Mucosa of rectum (tissue), 2 donors: ENCODE measurements around the gene SORCS2.
"Not testable (repeated sequence)": the region's sequence is repeated elsewhere in the genome, so short reads cannot be mapped to it uniquely, and the experiment has no call there.

ENCODE experiments used
- H3K27ac ChIP-seq, 2 donors: one replicate each; pipeline ENCODE4 v1.7.0; 2013; ENCODE audit warnings: inconsistent platforms in 2 of 2, low read depth in 2 of 2, low read length in 2 of 2
- H3K27me3 ChIP-seq, 2 donors: one replicate each; pipeline ENCODE4 v1.7.0; 2013; ENCODE audit warnings: low read length in 2 of 2; ENCODE audit not compliant: control insufficient read depth in 2 of 2, insufficient read depth in 2 of 2
- H3K36me3 ChIP-seq, 2 donors: one replicate each; pipeline ENCODE4 v1.7.0; 2013; ENCODE audit warnings: low read length in 2 of 2; ENCODE audit not compliant: control insufficient read depth in 2 of 2, insufficient read depth in 2 of 2
- H3K4me1 ChIP-seq, 2 donors: one replicate each; pipeline ENCODE4 v1.7.0; 2013; ENCODE audit warnings: low read length in 2 of 2, mild to moderate bottlenecking in 1 of 2; ENCODE audit not compliant: control insufficient read depth in 2 of 2, insufficient read depth in 2 of 2
- H3K4me3 ChIP-seq, 2 donors: one replicate each; pipeline ENCODE4 v1.7.0; 2013; ENCODE audit warnings: low read length in 2 of 2
- H3K9ac ChIP-seq, 2 donors: one replicate each; pipeline ENCODE4 v1.7.0; 2013; ENCODE audit warnings: low read length in 2 of 2, low read depth in 1 of 2, mild to moderate bottlenecking in 1 of 2
- H3K9me3 ChIP-seq, 2 donors: one replicate each; pipeline ENCODE4 v1.7.0; 2013; ENCODE audit warnings: low read length in 2 of 2; ENCODE audit not compliant: control insufficient read depth in 2 of 2
- donor health status: healthy.
- donor health status: Normal muscosa, but diverticular disease.

The SORCS2 gene

DNA sequence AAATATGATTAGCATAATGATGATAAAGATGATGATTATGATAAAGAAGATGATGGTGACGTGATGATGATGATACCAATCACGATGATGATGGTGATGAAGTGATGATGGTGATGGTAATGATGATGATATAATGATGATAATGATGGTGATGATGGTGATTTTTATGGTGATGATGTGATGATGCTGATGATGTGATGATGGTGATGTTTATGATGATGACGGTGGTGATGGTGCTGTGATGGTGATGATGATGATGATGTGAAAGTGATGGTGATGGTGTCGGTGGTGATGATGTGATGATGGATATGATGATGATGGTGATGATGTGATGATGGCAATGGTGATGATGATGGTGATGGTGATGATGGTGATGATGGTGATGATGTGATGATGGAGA lies 373.1 kb downstream of the SORCS2 start:
- Histone ChIP-seq H3K36me3 (no peaks in the 10 kb centered on the region), H3K9me3 (no peaks in the 10 kb centered on the region), H3K4me1 (no peaks in the 10 kb centered on the region), H3K9ac (no peak overlapping the region), H3K27ac (no peak overlapping the region), H3K4me3 (no peak overlapping the region), H3K27me3 (no peaks in the 10 kb centered on the region)

GRCh38 chr4:7569810-7570783 lies 377.8 kb downstream of the SORCS2 start:
- H3K9ac ChIP-seq: no peak overlapping the region
- H3K27ac ChIP-seq: no peak overlapping the region
- no peaks in the 10 kb centered on the region for H3K36me3 ChIP-seq
- H3K27me3 ChIP-seq: no peaks in the 10 kb centered on the region
- H3K4me3 ChIP-seq: no peak overlapping the region
- no peaks in the 10 kb centered on the region for H3K9me3 ChIP-seq
- no peaks in the 10 kb centered on the region for H3K4me1 ChIP-seq

DNA sequence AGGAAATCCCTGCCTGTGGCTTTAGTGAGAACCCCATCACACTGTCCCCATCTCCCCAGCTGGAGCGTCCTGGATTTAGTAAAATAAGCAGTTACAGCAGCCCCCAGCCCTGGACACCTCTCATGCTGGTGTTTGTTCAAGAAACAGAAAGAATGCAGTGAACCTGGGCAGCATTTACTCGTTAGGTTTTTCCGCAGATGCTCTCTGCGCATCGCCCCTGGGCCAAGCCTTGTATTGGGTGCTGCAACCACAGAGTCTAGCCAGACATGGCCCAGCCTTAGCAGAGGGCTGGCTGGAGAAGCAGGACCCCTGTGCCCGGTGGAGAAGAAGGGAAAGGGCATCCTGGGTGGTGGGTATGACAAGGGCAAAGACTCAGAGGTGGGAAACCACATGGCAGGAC lies 378.7 kb downstream of the SORCS2 start:
- Histone ChIP-seq H3K4me3 (no peak overlapping the region), H3K4me1 (no peaks in the 10 kb centered on the region), H3K27me3 (no peaks in the 10 kb centered on the region), H3K27ac (no peak overlapping the region), H3K36me3 (no peaks in the 10 kb centered on the region), H3K9ac (no peak overlapping the region), H3K9me3 (peaks cover 0 to under 1% of the 10 kb centered on the region in 2 donors)

DNA sequence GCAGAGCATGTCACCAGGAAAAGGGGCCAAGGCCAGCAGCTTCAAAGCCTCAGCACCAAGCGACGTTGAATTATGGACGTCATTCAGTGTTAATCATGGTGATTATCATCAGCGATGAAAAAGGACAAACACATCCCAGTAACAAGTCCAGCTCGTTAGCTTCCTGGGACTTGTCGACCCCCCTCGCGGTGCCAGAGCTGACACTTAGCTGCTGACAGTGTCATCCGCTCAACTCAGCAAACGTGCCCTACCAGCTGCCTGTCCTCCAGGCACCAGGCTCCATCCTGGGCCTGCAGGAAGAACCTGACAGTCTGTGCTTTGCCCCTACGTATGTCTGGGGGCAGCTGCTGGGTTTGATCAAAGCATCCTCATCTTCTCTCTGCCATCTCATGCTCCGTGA lies 379.4 kb downstream of the SORCS2 start:
- no peaks in the 10 kb centered on the region for H3K27me3 ChIP-seq
- H3K4me3 ChIP-seq: no peak overlapping the region
- peaks cover 0 to 8% of the 10 kb centered on the region in 2 donors for H3K9me3 ChIP-seq
- H3K4me1 ChIP-seq: no peaks in the 10 kb centered on the region
- no peaks in the 10 kb centered on the region for H3K36me3 ChIP-seq
- no peak overlapping the region for H3K9ac ChIP-seq
- H3K27ac ChIP-seq: no peak overlapping the region

DNA sequence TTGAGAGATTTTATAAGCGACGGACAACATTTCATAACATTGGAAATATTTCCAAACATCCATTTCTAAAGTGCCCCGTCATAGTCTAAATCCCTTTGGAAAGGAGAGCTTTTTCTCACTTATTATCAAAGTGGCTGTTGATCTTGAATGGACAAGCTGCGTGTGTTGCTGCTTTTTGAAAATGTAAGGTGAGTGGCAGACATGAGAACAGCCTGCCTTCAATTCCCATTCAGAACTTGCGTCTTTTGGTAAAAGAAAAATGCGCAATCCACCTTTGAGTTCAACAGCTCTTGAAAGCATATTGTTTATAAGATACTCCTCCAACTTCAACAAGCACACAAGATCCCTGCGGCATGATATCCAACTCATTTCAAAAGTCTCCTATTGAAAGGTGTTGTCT lies 380.6 kb downstream of the SORCS2 start:
- H3K36me3 ChIP-seq: no peaks in the 10 kb centered on the region
- no peaks in the 10 kb centered on the region for H3K4me1 ChIP-seq
- H3K9me3 ChIP-seq: peaks cover 0 to 16% of the 10 kb centered on the region in 2 donors
- H3K4me3 ChIP-seq: no peak overlapping the region
- no peak overlapping the region for H3K9ac ChIP-seq
- no peak overlapping the region for H3K27ac ChIP-seq
- H3K27me3 ChIP-seq: no peaks in the 10 kb centered on the region

GRCh38 chr4:7573576-7574091 lies 381.3 kb downstream of the SORCS2 start:
- Histone ChIP-seq H3K4me3 (no peak overlapping the region), H3K27me3 (no peaks in the 10 kb centered on the region), H3K36me3 (no peaks in the 10 kb centered on the region), H3K27ac (no peak overlapping the region), H3K9ac (no peak overlapping the region), H3K9me3 (peaks cover 0 to 20% of the 10 kb centered on the region in 2 donors), H3K4me1 (no peaks in the 10 kb centered on the region)

DNA sequence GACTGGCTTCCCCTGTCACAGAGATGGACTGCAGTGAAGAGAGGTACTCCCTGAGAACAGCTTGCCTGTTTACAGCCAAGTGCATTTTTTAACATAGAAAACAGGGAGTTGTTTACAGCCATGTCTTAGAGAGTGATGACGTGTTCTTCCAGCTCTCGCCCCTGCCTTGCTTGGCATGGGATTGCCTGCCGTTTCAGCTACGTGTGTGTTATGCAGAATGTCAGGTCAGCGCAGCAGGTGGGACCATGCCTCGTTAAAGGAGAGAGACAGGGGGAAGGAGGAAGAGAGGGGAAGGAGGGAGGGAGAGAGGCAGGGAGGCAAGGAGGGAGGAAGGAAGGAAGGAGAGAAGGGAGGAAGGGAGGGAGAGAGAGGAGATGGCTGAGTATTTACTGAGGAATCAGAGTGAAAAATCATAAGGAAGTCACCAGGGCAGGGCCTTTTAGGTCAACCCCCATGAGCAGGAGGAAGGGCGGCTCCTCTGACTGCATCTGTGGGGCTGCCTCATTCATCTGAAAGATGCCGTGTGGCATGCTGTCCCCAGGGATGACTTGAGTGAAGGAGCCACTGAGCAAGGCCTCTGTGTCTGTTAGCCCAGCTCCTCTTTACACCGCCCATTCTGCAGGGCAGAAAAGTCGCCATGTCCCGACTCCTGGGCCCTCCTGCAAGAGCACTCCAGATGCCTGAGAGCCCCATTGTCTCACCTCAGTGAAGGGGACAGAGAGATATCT lies 382.1 kb downstream of the SORCS2 start:
- Histone ChIP-seq H3K9me3 (peaks cover 0 to 22% of the 10 kb centered on the region in 2 donors), H3K27ac (no peak overlapping the region), H3K9ac (no peak overlapping the region), H3K4me1 (no peaks in the 10 kb centered on the region), H3K4me3 (no peak overlapping the region), H3K27me3 (no peaks in the 10 kb centered on the region), H3K36me3 (no peaks in the 10 kb centered on the region)

DNA sequence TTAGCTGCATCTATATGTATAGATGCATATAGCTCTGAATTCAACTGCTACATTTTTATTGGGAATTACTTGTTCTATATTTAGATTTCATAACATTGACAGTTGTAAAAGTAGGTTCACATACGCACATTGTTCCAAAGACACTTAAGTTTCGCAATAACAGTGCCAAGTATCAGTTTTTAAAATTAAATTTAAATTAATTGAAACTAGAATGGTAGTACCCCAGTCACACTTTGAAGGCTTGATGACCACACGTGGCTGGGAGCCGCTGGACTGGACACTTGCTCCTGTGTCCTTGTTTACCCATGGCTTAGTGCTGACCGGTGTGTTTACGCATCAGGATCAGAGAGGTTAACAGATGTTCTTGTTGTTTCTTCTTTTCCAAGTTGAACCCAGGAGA lies 383.1 kb downstream of the SORCS2 start:
- Histone ChIP-seq H3K27ac (no peak overlapping the region), H3K9ac (no peak overlapping the region), H3K27me3 (no peaks in the 10 kb centered on the region), H3K4me1 (no peaks in the 10 kb centered on the region), H3K4me3 (no peak overlapping the region), H3K9me3 (peaks cover 0 to 22% of the 10 kb centered on the region in 2 donors), H3K36me3 (no peaks in the 10 kb centered on the region)

- not testable (repeated sequence) for H3K4me3 ChIP-seq, H3K4me1 ChIP-seq, H3K27ac ChIP-seq, H3K36me3 ChIP-seq, H3K9ac ChIP-seq, H3K27me3 ChIP-seq
- peaks cover 3 to 22% of the 10 kb centered on the region in 2 donors for H3K9me3 ChIP-seq
These were observed 385.2 kb downstream of the SORCS2 start for GRCh38 chr4:7577361-7578039.
